HepG2 (cell line): ENCODE results near the gene ASCC2. TPM values are rescaled to one million over a fixed set of nuclear protein-coding genes. Genes with fewer than 3 reads are reported as not detected.

ENCODE experiments used
- ATAC-seq: fragments of 200-7000 bp; cut with Tn5 transposase; 3 replicates; pipeline ENCODE4 v1.9.1; 2020; ENCODE audit warnings: mild to moderate bottlenecking, moderate library complexity
- BruUV-seq: library from RNA; stranded (reverse); fragments of 400-500 nt; replicated peaks from 2 replicates; lab custom pipeline; 2021; lab: Mats Ljungman, UMichigan
- CTCF ChIA-PET: fragments of 300-600 bp; formaldehyde crosslinking; extraction: SDS; loops from one replicate; lab custom pipeline; 2021; ENCODE audit warnings: low total read pairs, inconsistent platforms, low intra/inter-chr PET ratio; lab: Yijun Ruan, JAX
- POLR2A ChIA-PET: fragments of 350-600 bp; sonication (Branson Sonifier 250); formaldehyde crosslinking; loops from one replicate; lab custom pipeline; 2020; ENCODE audit warnings: antibody characterized with exemption, inconsistent platforms; lab: Yijun Ruan, JAX
- DNase-seq: peaks from one replicate; pipeline ENCODE4 v3.0.0-alpha.2; 2015; ENCODE audit warnings: low spot score
- FAIRE-seq: peaks from 3 replicates; lab custom pipeline; 2011; peaks lifted over from hg19 to GRCh38; lab: Jason Lieb, UNC
- H2AFZ ChIP-seq: one replicate; pipeline ENCODE4 v1.6.1; 2011; ENCODE audit warnings: low read length, inconsistent platforms
- H3K27ac ChIP-seq: fragments of 300-600 bp; 3 replicates; pipeline ENCODE4 v1.8.0; 2011; ENCODE audit warnings: mixed run types, mild to moderate bottlenecking, mixed read lengths, low read length, inconsistent platforms; ENCODE audit not compliant: insufficient read depth; ENCODE audit errors: extremely low read length
- H3K27me3 ChIP-seq, 2 experiments: fragments of 200-600 bp in 1 of 2; 2 replicates in 1 of 2; 3 replicates in 1 of 2; pipeline versions ENCODE4 v1.6.0 to v1.8.0; 2011; ENCODE audit warnings: low read length in 2 of 2, mild to moderate bottlenecking in 2 of 2, moderate library complexity in 2 of 2, inconsistent platforms in 1 of 2; ENCODE audit not compliant: insufficient read depth in 2 of 2, control insufficient read depth in 1 of 2
- H3K36me3 ChIP-seq, 2 experiments: fragments of 200-600 bp in 1 of 2; replicated peaks in 1 of 2; 2 replicates in 1 of 2; 3 replicates in 1 of 2; pipeline versions ENCODE4 v1.5.1 to v1.8.0; 2011; ENCODE audit warnings: low read length in 2 of 2, inconsistent platforms in 1 of 2; ENCODE audit not compliant: insufficient read depth in 2 of 2, control insufficient read depth in 1 of 2
- H3K4me1 ChIP-seq: 2 replicates; pipeline ENCODE4 v1.5.1; 2012; ENCODE audit warnings: low read length, inconsistent platforms; ENCODE audit not compliant: insufficient read depth
- H3K4me2 ChIP-seq: 2 replicates; pipeline ENCODE4 v1.6.0; 2011; ENCODE audit warnings: low read depth, low read length, inconsistent platforms
- H3K4me3 ChIP-seq, 3 experiments: fragments of 200-600 bp in 1 of 3; sonication (generic), shearing (Covaris generic) in 1 of 3; replicated peaks in 1 of 3; 2 replicates each; pipeline ENCODE4 v1.5.1; 2011 to 2016; ENCODE audit warnings: low read length in 3 of 3, inconsistent platforms in 2 of 3, low read depth in 2 of 3, mild to moderate bottlenecking in 2 of 3, control low read depth in 1 of 3, mixed read lengths in 1 of 3; ENCODE audit not compliant: insufficient read depth in 1 of 3
- H3K79me2 ChIP-seq: one replicate; pipeline ENCODE4 v1.6.1; 2011; ENCODE audit warnings: low read length, inconsistent platforms; ENCODE audit not compliant: insufficient read depth
- H3K9ac ChIP-seq: 2 replicates; pipeline ENCODE4 v1.6.0; 2011; ENCODE audit warnings: mild to moderate bottlenecking, low read depth, low read length, inconsistent platforms; ENCODE audit not compliant: insufficient read depth
- H3K9me3 ChIP-seq: 2 replicates; pipeline ENCODE4 v1.5.1; 2012; ENCODE audit warnings: mild to moderate bottlenecking, low read length
- H4K20me1 ChIP-seq: 2 replicates; pipeline ENCODE4 v1.6.0; 2011; ENCODE audit warnings: inconsistent platforms, mild to moderate bottlenecking, low read length, moderate library complexity; ENCODE audit not compliant: insufficient read depth
- DPF2 ChIP-seq: sonication (generic); formaldehyde crosslinking; IDR thresholded peaks from 2 replicates; pipeline ENCODE4 v1.4.0; 2020; ENCODE audit warnings: mild to moderate bottlenecking, low read depth, missing genetic modification reagents, borderline replicate concordance
- KMT2A ChIP-seq: sonication (generic); formaldehyde crosslinking; IDR thresholded peaks from 2 replicates; pipeline ENCODE4 v1.4.0; 2020; ENCODE audit warnings: missing genetic modification reagents
- NFIC ChIP-seq: IDR thresholded peaks from 2 replicates; pipeline ENCODE4 v1.6.1; 2012; ENCODE audit warnings: mild to moderate bottlenecking, low read length, inconsistent platforms
- NFRKB ChIP-seq: fragments of 450-650 bp; IDR thresholded peaks from 2 replicates; pipeline ENCODE4 v1.6.1; 2017
- NR1H2 ChIP-seq: sonication (generic); formaldehyde crosslinking; IDR thresholded peaks from 2 replicates; pipeline ENCODE4 v1.8.1; 2022; ENCODE audit warnings: low read depth, missing genetic modification reagents, borderline replicate concordance
- PHB2 ChIP-seq: fragments of 450-650 bp; IDR thresholded peaks from 2 replicates; pipeline ENCODE4 v1.6.1; 2018; ENCODE audit not compliant: partially characterized antibody
- RCOR2 ChIP-seq: IDR thresholded peaks from 2 replicates; pipeline ENCODE4 v1.6.1; 2016; ENCODE audit warnings: missing biosample characterization, missing genetic modification reagents
- RORA ChIP-seq: sonication (generic); formaldehyde crosslinking; IDR thresholded peaks from 2 replicates; pipeline ENCODE4 v1.5.0; 2020; ENCODE audit warnings: mild to moderate bottlenecking, missing genetic modification reagents, moderate library complexity
- SP1 ChIP-seq, 2 experiments: fragments of 450-650 bp in 1 of 2; sonication (generic) in 1 of 2; formaldehyde crosslinking in 1 of 2; IDR thresholded peaks; 2 replicates each; pipeline versions ENCODE4 v1.4.0 to v1.6.1; 2016 to 2020; ENCODE audit warnings: missing genetic modification reagents in 1 of 2
- ZNF766 ChIP-seq: sonication (generic); formaldehyde crosslinking; IDR thresholded peaks from 2 replicates; pipeline ENCODE4 v1.5.0; 2020; ENCODE audit warnings: missing genetic modification reagents, borderline replicate concordance
- WGBS: methylation state at CpG from one replicate; pipeline ENCODE4 v1.1.6; 2017; ENCODE audit warnings: low lambda C conversion rate; 5-methylcytosine and 5-hydroxymethylcytosine counted together
- in situ Hi-C: cut with HindIII; loops from 2 replicates; pipeline ENCODE4 v1.10.0; 2017; ENCODE audit warnings: low pct_unique_long_range_greater_than_20kb; ENCODE audit not compliant: extremely low pct_ligation_motif_present
- intact Hi-C: fragments of 100-400 bp; cut with micrococcal nuclease; formaldehyde crosslinking; loops from one replicate; pipeline ENCODE4 v1.10.0; 2022; ENCODE audit not compliant: unreplicated experiment
- polyA plus RNA-seq, 8 experiments: library from polyadenylated mRNA; depleted of rRNA in 3 of 8; stranded (reverse) in 7 of 8; unstranded in 1 of 8; fragments of >200 nt; fragmentation: Illumina TruSeq in 4 of 8; extraction: Trizol in 4 of 8; gene quantifications; 2 replicates each; pipeline versions ENCODE4 v1.2.1 to v1.2.3, GENCODE V29; 2011 to 2016; ENCODE audit warnings: low read depth in 4 of 8, missing spikeins in 1 of 8, mixed read lengths in 1 of 8; ENCODE audit not compliant: insufficient read depth in 1 of 8
- total RNA-seq, 5 experiments: library from RNA; depleted of rRNA; stranded (reverse); fragments of >200 nt; fragmentation: Illumina TruSeq; extraction: Trizol; gene quantifications; 2 replicates each; pipeline ENCODE4 v1.2.3, GENCODE V29; 2016; ENCODE audit warnings: low read depth in 1 of 5
- TF ChIP-seq, protein P1 (sequence below), 2 experiments: sonication (generic) in 1 of 2; formaldehyde crosslinking in 1 of 2; IDR thresholded peaks; 2 replicates each; pipeline versions ENCODE4 v1.5.1 to v1.6.1; 2011 to 2020; ENCODE audit warnings: borderline replicate concordance in 1 of 2, low read depth in 1 of 2, low read length in 1 of 2, mild to moderate bottlenecking in 1 of 2, missing genetic modification reagents in 1 of 2, moderate library complexity in 1 of 2

The ASCC2 gene
- total and polyA plus RNA-seq, 2 of the 13 experiments (the other 11 are each of a cell fraction or from before 2014, with no cell fraction given) = 26.2 to 26.3 TPM

DNA sequence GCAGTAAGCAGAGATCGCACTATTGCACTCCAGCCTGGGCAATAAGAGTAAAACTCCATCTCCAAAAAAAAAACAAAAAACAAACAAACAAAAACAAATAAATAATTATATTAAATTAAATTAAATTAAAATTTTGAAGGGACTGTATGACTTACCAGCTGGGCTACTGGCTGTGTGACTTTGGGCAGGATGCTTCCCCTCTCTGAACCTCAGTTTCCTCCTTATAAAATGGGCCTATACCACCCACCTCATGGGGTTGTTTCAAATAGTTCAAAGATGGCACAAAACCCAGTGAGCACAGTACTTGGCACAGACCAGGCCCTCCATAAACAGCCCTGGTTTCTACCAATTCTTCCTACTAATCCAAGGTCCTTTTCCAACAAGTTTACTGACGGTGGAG, 34.9 kb downstream of the ASCC2 start:
- no peaks in the 10 kb centered on the region for H3K9me3 ChIP-seq
- no peak for ATAC-seq
- ChIA-PET CTCF (no interaction called here), POLR2A (no interaction called here)
- in situ Hi-C loops = no loop called here
- no peak overlapping the region for H2AFZ ChIP-seq
- no TSS peak for BruUV-seq
- peaks cover 42 to 74% of the 10 kb centered on the region in 2 experiments for H3K36me3 ChIP-seq
- H3K9ac ChIP-seq = no peak overlapping the region
- intact Hi-C loops = no loop called here
- no peak overlapping the region for H3K27ac ChIP-seq
- no peaks in the 10 kb centered on the region for H3K27me3 ChIP-seq
- 99% methylated on average over 2 of the region's 2 CpGs for WGBS
- no peak overlapping the region for H3K4me2 ChIP-seq
- TF ChIP-seq SP1 (IDR thresholded peaks at IDR 0.05) (no peak), SP1 (CRISPR knock-in tag; IDR thresholded peaks at IDR 0.05) (no peak), DPF2 (CRISPR knock-in tag) (no peak), RORA (CRISPR knock-in tag) (no peak), PHB2 (no peak), NFIC (no peak), NFRKB (no peak), ZNF766 (no peak), NR1H2 (CRISPR knock-in tag) (no peak), KMT2A (CRISPR knock-in tag) (no peak), RCOR2 (CRISPR knock-in tag) (no peak)
- TF ChIP-seq, protein P1, sequence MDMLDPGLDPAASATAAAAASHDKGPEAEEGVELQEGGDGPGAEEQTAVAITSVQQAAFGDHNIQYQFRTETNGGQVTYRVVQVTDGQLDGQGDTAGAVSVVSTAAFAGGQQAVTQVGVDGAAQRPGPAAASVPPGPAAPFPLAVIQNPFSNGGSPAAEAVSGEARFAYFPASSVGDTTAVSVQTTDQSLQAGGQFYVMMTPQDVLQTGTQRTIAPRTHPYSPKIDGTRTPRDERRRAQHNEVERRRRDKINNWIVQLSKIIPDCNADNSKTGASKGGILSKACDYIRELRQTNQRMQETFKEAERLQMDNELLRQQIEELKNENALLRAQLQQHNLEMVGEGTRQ (IDR thresholded peaks at IDR 0.05; ENCODE audit: low read depth, low read length) = no peak
- TF ChIP-seq, protein P1 (CRISPR knock-in tag; IDR thresholded peaks at IDR 0.05; ENCODE audit: borderline replicate concordance) = no peak
- no peaks in the 10 kb centered on the region for H4K20me1 ChIP-seq
- no peak for FAIRE-seq
- H3K4me1 ChIP-seq = peaks cover 19% of the 10 kb centered on the region
- no peak overlapping the region for H3K4me3 ChIP-seq
- no peak for DNase-seq
- no peaks in the 10 kb centered on the region for H3K79me2 ChIP-seq
